Gastroesophageal sphincter (tissue), 3 donors: ENCODE data around the gene PCMTD2.

ENCODE experiments used
- EP300 ChIP-seq: sonication (generic); formaldehyde crosslinking; IDR thresholded peaks from one replicate; pipeline ENCODE4 v1.6.1; 2017; ENCODE audit warnings: antibody characterized with exemption, mild to moderate bottlenecking
- POLR2A ChIP-seq, 2 donors: fragments of 450-650 bp; IDR thresholded peaks; one replicate each; pipeline ENCODE4 v1.6.1; 2017; ENCODE audit warnings: antibody characterized with exemption in 2 of 2, mild to moderate bottlenecking in 2 of 2, moderate library complexity in 1 of 2
- POLR2AphosphoS5 ChIP-seq: sonication (generic); formaldehyde crosslinking; IDR thresholded peaks from one replicate; pipeline ENCODE4 v1.6.1; 2017; ENCODE audit warnings: antibody characterized with exemption
- TF ChIP-seq, protein P1 (sequence below), 4 experiments: fragments of 200-600 bp in 2 of 4; fragments of 450-650 bp in 2 of 4; sonication (generic) in 1 of 4; IDR thresholded peaks; one replicate each; pipeline ENCODE4 v1.5.1; 2017 to 2019; ENCODE audit warnings: antibody characterized with exemption in 4 of 4, mild to moderate bottlenecking in 2 of 4, moderate library complexity in 2 of 4

- TF ChIP-seq, protein P1, sequence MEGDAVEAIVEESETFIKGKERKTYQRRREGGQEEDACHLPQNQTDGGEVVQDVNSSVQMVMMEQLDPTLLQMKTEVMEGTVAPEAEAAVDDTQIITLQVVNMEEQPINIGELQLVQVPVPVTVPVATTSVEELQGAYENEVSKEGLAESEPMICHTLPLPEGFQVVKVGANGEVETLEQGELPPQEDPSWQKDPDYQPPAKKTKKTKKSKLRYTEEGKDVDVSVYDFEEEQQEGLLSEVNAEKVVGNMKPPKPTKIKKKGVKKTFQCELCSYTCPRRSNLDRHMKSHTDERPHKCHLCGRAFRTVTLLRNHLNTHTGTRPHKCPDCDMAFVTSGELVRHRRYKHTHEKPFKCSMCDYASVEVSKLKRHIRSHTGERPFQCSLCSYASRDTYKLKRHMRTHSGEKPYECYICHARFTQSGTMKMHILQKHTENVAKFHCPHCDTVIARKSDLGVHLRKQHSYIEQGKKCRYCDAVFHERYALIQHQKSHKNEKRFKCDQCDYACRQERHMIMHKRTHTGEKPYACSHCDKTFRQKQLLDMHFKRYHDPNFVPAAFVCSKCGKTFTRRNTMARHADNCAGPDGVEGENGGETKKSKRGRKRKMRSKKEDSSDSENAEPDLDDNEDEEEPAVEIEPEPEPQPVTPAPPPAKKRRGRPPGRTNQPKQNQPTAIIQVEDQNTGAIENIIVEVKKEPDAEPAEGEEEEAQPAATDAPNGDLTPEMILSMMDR (IDR thresholded peaks at IDR 0.05) = no peak
- TF ChIP-seq EP300 = no peak
- no peak for TF ChIP-seq POLR2A (IDR thresholded peaks at IDR 0.05)
- no peak for TF ChIP-seq POLR2AphosphoS5
These were observed 2.6 kb upstream of the PCMTD2 start for GRCh38 chr20:64253000-64253383.
